SHP77 (cell line): ENCODE results near the gene FOXA2.

ENCODE experiments used
- DNase-seq, 2 experiments: peaks; one replicate each; lab custom pipeline; 2025; lab: John Stamatoyannopoulos, UW

FOXA2 gene

DNA sequence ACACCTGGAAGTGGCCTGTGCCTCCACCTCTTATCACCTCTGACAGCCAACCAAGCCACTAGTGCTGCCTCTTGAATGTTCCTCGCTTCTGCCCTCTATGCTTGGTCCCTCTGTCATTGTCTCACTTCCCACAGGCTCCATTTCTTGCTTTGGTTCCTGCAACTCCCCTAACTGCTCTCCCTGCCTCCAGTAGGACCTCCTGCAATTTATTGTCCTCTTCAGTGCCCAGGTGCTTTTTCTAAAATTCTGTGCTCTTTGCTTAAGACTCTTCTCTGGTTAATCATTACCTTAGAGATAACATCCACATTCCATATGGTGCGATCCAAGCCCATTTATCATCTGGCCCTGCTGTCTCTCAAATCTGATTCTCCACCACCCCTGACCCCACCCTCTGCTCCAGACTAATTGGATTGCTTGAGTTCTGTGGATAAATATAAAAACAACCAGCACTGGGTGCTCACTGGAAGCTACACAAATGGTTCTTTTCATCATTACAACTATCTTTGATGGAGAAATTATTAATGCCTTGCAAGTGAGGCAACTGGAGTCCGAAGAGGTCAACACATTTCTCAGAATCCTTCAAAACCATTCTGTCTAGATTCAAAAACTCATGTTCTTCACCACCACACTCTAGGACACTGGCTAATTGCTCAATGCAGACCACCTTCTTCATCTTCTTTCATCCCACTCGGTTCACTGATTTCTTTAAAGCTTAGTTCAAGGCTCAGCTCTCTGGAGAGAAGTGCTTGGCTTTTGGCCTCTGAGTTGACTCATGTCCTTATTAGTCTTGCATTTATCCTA lies 47.2 kb downstream of the FOXA2 start:
- DNase-seq, result no peak

DNA sequence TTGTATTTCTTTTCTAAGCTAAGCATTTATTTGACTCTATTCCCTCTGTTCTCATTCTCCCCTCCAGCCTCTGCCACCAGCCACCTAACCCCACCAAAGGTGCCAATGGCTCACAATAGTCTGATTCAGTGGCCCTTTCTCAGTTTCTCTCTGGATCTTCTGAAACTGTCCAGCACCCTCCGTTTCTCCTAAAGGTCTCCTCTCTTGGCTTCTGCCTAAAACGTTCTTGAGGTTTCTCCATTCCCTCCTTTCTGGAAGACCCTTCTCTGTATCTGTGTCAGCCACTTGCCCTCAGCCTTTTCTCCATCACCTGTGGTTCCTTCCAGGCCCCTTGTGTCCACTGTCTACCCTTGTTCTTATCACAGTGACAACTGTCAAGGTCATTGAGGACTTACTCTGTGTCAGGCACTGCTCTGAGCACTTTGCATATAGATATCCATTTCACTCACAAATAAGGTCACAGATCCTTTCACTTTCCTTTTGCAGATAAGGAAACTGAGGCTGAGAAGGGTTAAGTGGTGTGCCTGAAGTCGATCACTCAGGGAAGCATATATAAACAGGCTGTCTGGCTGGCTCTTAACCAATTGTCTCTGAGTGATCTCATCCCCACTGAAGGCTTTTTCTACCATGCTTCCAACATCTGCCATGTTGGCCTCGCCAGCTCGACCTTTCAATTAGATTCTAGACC lies 48.1 kb downstream of the FOXA2 start:
- no peak for DNase-seq

DNA sequence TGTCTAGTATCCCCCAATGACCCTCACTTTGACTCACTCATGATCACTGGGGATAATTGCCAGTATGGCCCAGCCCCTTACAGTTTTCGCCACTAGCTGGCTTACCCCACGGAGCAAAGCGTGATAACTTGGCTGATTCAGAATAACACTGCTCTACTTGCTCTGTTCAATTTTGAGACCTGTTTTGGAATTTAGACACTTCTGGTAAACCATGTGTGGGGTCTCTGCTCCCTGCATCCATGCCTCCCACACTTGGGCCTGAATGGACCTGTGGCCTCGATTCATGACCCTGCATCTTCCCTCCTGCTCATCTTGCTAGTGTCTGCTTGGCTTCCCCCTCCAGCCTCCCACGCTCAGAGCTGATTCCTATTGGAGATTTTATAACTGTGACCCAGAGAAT lies 48.9 kb downstream of the FOXA2 start:
- DNase-seq, result no peak

DNA sequence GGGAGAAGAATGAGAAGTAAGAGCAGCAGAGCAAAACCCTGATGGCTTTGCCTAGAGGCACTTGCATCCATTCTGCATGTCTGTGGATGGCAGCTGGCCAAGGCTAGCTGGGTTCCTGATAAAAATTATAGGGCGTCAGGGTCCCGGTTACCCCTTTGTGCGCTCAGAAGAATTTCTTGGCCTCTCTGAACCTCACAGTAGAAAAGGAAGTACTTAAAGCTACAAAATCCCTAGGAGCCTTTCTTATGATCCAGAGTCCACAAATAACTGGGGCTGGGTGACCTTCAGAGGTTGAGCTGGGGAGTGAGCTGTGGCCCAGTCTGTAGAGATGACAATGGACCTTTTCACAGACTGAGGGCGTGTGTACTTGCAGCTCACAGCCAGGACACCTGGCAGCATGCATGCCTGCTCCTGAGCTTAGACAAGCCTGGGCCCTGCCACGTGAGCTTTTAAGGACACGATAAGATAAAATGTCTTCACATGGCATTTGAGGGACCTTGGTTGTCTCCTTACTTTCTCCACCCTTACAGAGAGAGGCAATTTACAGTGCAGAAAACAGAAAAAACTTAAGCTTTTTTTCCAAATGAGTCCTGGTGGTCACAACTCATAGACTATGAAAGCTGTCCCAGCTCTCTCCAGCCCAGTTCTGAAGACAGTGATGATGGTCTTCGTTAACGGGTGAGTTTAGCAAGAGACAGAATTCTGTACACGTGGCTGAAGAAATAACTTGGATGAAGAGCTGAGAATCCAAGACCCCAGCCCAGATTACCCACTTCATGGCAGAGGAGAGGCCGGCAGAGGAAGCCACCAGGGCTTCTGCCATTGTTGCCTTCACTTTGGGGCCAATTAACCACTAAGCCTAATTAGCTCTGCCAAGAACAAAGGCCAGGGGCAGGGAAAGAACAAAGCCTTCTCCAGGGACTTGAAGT lies 50.3 kb downstream of the FOXA2 start:
- peak in 1 of 2 experiments; percentile 15 for DNase-seq

DNA sequence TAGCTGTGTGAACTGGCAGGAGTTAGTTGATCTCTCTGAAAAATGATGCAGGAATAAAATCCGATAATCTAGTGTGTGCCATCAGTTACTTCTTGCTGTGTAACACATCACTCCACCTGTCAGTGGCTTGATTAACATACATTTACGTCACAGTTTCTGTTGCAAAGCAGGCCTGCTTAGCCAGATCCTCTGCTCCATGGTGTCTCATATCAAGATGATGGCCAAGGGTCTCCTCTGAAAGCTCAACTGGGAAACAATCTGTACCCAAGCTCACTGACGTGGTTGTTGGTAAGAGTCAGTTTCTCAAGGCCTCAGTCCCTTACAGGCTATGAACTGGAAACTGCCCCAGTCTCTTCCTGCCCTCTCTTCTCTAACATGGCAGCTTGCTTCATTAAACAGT lies 51.8 kb downstream of the FOXA2 start:
- DNase-seq, result no peak

DNA sequence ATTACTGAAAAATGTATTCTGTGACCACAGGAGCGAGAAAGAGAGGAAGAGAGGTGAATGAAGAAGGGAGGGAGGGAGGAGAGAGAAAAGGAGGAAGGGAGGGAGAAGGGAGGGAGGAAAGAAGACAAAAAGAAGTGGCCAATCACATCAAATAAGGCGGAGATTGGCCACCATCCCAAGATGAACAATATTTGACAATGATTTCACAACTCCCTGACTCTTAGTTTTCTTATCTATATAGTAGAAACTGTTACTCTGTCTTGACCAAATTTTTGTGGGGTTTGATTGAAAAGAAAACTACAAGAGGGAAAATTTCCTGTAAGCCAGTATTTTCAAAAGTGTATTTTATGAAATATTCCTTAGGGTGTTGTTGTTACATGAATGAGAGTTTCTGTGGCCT lies 52.6 kb downstream of the FOXA2 start:
- DNase-seq, result no peak

DNA sequence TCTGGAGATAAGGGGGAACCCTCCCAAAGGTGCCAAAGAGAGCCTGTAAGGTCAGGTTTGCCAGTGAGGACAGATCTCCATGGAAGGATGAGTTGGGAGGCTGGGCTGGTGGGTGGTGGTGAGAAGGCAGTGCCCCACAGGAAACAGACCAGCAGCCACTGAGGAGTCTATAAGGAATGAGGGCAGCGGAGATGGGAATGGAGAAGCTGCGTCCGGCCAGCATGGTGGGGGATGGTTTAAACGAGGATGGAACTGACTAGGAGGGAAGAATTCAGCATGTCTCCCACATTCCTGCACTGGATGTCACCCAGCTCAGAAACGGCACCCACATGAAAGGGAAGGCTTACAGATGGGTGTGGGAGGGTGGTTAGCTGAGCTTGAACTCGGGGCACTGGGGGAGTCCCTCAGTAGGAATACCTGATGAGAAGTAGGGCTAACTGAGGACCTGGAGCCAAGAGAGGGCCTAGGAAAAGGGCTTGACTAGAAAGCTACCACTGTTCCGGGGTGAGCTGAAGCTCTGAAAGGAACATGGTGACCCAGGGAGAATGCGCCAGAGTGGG lies 53.2 kb downstream of the FOXA2 start:
- no peak for DNase-seq
